Stimulated activated CD8-positive, alpha-beta memory T cell treated with anti-CD3 and anti-CD28 coated beads, Interleukin-7, amount 100 ng/mL, for 48 hours (primary cell): ENCODE data around the gene GBGT1.
"Not testable (repeated sequence)": the region's sequence is repeated elsewhere in the genome, so short reads cannot be mapped to it uniquely, and the experiment has no call there.

Experiments
- DNase-seq, 2 donors: peaks; one replicate each; pipeline ENCODE4 v3.0.0-alpha.2; 2020; ENCODE audit warnings: low read depth in 1 of 2; ENCODE audit errors: extremely low read depth in 1 of 2

Gene GBGT1

DNA sequence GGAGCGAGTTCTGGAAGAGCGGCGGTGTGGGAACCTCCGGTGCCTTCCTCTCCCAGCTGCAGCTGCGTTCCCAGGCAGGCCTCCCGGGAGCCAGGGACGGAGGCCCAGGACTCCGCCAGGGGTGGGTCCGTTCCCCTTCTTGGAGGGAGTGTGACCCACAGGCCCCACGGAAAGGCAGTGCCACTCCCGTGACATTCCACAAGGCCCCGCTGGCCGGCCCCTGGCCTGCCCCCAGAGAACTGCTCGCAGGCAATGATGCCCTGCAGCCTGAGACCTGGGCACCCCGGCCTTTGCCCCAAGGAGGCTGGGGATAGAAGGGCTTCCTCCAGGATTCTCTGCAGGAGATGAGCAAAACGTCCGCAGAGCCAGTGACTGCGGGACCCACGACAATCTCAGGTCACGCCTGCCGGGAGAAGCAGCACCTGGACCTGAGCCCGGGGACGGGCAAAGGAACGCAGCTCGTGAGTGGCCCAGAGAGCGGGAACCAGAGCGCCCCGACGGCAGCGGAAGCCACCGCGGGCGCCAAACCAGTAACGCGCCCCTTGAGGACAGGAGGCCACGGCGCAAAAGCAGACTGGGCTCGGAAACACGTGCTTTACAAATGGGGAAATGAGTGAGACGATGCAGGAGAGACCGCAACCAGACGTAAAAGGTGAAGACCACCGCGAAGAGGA, 36.1 kb upstream of the GBGT1 start:
- DNase-seq, result peak in 1 of 2 donors; percentile 40

- DNase-seq, result no peak
Measured at GRCh38 chr9:133195029-133195428, 31.3 kb upstream of the GBGT1 start.

- DNase-seq, result no peak
Measured at GRCh38 chr9:133194597-133194996, 30.9 kb upstream of the GBGT1 start.

DNA sequence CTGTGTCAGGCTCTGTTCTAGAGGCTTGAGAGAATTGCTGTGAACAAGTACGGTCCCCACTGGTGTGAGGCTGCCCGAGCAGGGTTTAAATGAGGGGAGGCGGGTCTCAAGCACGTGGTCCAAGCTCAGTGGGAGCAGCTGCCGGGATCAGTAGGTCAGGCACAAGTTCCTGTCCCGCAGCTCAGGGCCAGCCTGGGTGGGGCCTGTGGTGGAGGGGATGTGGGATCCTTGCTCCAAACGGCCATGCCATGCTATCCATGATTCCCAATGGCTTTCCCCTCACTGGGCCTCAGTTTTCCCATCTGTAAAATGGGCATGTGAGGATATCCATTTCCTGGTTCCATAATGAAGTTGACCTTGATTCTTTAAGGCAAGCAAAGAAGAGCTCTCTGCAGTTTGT, 28.3 kb upstream of the GBGT1 start:
- DNase-seq, result no peak

GRCh38 chr9:133189826-133190225, 26.1 kb upstream of the GBGT1 start:
- no peak for DNase-seq

- no peak for DNase-seq
Measured at GRCh38 chr9:133188843-133189180, 25.1 kb upstream of the GBGT1 start.

DNA sequence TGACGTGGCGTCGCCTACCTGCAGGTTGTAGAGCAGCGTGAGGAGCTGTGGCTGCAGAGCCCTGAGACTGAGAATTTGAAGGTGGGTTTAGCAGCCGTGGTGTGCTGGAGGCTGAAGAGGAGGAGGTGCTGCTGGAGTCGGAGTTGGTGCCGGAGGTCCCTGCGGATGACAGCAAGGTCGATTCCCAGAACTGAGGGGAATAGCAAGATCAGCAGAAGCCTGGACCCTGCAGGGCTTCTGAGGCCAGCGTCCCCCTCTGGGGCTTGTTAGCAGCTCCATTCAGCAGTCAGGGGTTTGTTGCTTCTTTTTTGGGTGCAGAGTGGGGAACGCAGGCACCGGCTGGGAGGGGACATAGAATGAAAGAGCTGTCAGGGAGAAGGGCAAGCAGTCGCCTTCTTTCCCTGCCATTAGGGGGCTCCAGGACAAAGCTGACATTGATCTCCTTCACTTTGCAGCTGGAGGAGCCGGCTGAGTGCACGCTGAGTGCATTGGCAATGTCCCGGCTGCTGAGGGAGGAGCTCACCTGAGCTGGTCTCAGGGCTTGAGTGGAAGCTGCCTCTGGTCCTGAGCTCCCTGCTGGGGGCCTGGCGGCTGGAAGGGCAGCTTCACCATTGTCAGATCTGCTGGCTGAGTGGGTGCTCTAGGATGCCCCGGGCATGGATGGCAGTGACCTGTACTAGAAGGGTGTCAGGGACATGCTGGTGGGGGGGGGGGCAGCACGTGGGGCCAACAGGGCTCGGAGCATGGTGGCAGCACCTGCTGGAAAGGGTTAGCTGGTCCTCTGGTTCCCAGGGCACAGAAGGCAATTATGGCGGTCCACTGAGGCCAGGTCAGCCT, 24.5 kb upstream of the GBGT1 start:
- DNase-seq, result no peak

DNA sequence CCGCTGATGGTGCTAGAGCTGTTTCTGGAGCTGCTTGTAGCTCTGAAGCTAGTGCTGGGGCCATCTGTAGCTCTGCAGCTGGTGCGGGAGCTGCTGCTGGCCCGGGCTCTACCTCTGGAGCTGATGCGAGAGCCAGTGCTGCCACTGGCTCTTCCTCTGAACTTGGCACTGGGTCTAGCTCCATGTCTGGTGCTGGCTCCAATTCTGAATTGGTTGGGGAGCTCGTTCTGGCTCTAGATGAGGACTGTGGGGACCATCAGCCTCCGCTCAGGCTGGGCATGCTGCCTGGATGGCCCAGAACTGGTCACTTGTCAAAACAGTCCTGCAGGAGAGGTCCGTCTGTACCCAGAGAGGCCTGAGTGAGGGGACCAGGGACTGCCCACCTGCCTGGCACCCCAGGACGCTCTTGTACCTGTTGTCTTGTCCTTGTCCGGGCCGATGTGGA, 23.9 kb upstream of the GBGT1 start:
- DNase-seq, result no peak

DNA sequence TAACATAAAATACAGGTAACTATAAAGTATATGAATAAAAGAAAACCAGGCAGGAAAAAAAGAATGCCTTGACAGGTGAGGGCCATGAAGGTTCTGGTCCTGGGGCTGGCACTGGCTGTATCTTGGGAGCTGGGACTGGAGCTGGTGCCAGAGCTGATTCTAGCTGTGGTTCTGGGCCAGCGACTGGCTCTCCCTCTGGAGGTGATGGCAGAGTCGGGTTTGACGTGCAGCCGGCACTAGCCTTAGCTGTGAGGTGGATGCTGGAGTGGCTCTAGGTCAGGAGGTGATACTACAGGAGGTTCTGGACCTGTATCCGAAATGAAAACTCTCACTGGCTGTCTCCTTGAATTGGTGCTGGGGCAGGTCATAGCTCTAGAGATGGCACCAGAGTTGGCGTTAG, 23.0 kb upstream of the GBGT1 start:
- no peak for DNase-seq

DNA sequence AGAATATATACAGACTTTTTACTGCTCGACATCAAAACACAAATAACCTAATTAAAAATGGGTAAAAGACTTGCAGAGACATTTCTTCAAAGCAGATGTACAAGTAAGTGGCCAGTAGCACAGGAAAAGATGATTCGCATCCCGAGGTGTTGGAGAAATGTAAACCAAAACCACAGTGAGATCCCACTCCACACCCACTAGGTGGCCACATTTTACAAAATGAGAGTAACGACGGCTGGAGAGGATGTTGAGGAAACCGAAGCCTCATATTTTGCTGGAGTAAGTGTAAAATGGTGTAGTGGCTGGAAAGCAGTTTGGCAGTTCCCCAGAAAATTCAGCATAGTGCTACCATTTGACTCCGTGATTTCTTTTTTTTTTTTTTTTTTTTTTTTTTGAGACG, 21.3 kb upstream of the GBGT1 start:
- peak in 1 of 2 donors; percentile 45 for DNase-seq

GRCh38 chr9:133182151-133182550, 18.4 kb upstream of the GBGT1 start:
- DNase-seq, result no peak

DNA sequence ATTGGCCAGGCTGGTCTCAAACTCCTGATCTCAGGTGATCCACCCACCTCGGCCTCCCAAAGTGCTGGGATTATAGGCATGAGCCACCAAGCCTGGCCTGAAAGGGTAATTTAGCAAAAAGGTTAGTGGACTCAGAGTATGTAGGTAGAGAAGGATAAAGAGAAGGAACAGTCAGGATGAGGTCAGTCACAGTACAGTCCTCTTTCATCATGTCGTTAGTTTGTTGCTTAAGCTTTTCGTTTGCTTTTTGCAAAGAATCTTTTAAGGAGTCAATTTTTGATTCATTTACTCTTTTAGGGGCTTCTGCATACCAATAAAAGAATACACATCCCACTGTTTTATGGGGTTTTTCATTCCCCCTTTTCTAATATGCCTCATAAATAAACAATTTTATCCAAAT, 17.8 kb upstream of the GBGT1 start:
- no peak for DNase-seq

DNA sequence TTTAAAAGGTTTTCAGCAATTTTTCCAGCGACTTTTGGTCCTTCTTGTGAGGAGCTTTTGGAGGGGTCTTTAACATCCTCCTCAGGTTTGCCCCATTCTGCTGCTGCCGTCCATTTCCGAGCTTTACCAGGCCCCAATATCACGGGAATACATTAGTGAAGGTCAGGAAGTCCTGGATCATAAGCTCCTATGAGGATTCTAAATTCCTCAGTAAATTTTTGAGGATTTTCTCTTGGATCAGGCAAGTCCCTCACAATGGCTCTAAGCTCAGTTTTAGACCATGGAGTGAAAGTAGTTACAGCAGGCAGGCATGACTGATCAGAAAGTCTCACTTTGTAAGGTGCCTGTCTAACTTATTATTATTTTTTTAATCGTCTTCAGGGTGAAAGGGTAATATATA, 17.2 kb upstream of the GBGT1 start:
- no peak for DNase-seq

DNA sequence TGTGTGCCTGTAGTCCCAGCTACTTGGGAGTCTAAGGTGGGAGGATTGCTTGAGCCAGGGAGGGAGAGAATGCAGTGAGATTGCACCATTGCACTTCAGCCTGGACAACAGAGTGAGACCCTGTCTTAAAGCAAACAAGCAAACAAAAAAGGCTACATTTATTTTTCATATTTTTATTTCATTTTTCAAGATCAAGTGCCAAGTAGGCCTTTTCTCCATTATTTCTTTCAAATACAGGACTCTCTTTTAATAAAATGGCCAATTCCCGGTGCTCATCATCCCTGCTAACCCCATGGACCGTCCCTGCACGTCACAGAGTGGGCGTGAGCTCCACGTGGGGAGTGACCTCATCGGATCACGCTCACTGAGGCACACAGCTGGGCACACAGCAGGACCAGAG, 9.3 kb upstream of the GBGT1 start:
- DNase-seq, result no peak

- no peak for DNase-seq
Measured at GRCh38 chr9:133171161-133171961, 7.6 kb upstream of the GBGT1 start.

GRCh38 chr9:133170716-133171115, 7.0 kb upstream of the GBGT1 start:
- no peak for DNase-seq

- DNase-seq, result not testable (repeated sequence)
Measured at GRCh38 chr9:133169687-133170086, 6.0 kb upstream of the GBGT1 start.

DNA sequence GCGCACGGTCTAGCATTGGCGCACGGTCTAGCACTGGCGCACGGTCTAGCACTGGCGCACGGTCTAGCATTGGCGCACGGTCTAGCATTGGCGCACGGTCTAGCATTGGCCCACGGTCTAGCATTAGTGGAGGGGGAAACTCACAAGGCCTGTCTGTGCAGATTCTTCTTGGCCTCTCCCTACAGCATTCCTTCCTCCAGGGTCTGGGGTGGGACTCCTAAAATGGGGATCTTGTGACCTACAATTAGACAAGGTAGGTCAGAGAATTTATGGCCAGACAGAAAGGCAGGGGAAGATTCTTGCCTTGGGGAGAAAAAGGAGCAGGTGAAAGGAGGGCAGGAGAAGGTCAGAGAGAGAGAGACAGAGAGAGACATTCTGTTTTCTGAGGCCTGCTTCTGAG, 5.4 kb upstream of the GBGT1 start:
- DNase-seq, result no peak

DNA sequence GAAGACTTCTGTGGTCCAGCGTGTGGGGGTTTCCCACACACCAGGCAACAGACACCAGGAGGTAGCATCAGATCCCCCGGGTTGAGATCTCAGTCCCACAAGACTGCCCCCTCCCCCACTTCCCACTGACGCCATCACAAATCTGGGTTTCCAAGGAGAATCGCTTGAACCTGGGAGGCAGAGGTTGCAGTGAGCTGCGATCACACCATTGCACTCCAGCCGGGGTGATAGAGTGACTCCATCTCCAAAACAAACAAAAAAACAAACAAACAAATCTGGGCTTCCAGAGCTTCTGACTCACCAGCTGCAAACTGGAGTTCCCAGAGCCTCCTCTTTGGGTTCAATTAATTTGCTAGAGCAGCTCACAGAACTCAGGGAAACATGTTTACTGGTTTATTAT, 4.7 kb upstream of the GBGT1 start:
- no peak for DNase-seq

DNA sequence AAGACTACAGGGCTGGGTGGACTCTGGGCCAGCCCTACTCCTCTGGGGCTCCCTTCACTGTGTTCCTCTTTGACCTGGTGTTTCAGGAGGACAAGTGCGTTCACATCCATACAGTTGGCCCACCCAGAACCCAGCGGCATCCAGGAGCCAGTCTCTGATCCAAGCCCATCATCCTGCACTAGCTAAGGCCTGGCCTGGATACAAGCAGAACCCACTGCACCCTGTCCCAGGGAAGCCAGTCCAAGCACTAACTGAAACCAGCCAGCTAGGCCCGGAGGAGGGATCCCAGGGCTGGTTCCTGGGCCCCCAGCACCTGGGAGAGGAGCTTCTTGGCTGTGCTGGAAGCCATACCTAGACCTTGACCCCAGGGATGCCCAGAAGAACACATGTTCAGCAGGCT, 4.1 kb upstream of the GBGT1 start:
- DNase-seq, result no peak

DNA sequence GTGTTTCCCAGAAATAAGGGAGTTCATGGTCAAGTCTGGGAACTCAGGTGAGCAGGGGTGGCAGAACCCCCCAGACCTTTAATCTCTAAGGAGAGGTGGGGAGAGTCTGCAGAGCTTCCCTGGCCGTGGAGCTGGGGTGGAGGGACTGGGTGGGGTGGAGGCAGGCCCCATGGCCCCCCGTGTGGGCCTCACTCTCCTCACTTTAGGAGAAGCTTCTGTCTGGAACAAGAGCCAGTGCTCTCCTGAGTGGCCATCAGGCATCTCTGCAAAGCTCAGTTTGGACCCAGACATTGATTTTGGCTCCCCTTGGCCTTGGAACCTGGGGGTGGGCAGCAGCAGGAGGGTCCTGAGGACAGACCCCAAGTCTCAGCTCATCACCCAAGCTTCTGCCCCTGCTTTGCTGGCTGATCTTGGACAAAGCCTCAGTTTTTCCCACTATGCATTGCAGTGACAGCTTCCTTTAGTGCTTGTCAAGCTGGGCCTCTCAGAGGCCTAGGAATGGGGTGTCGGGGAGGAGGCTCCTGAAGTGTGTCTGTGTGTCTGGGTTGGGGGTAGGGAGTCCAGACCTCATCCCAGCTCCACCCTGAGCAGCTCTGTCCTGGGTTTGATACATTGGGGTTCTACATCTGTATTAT, 3.5 kb upstream of the GBGT1 start:
- DNase-seq, result no peak
